K562 (cell line): ENCODE results near the gene NAIF1. TPM values are rescaled to one million over a fixed set of nuclear protein-coding genes. Genes with fewer than 3 reads are reported as not detected.

Experiments
- FUS ChIP-seq: fragments of 200-400 bp; formaldehyde crosslinking; optimal IDR thresholded peaks from 2 replicates; pipeline ENCODE3; 2017; ENCODE audit warnings: low read depth, low read length
- HINFP ChIP-seq: fragments of 450-650 bp; conservative IDR thresholded peaks from 2 replicates; pipeline ENCODE4 v1.6.1; 2016; ENCODE audit warnings: missing genetic modification characterization, low read depth, mild to moderate bottlenecking, control low read depth, missing compliant biosample characterization
- HNRNPUL1 ChIP-seq: fragments of 200-400 bp; formaldehyde crosslinking; IDR thresholded peaks from 2 replicates; pipeline ENCODE4 v1.6.1; 2017; ENCODE audit warnings: low read length
- NBN ChIP-seq: fragments of 450-650 bp; IDR thresholded peaks from 2 replicates; pipeline ENCODE4 v1.6.1; 2016; ENCODE audit warnings: low read depth, mild to moderate bottlenecking
- NUFIP1 ChIP-seq: fragments of 450-650 bp; IDR thresholded peaks from 2 replicates; pipeline ENCODE4 v1.6.1; 2018; ENCODE audit not compliant: partially characterized antibody
- SETDB1 ChIP-seq: IDR thresholded peaks from one replicate; pipeline ENCODE4 v1.6.1; 2012; ENCODE audit warnings: low read length, control low read depth, inconsistent platforms
- SRSF3 ChIP-seq: fragments of 200-400 bp; formaldehyde crosslinking; IDR thresholded peaks from 2 replicates; pipeline ENCODE4 v1.6.1; 2016; ENCODE audit warnings: mild to moderate bottlenecking, low read length, moderate library complexity; ENCODE audit not compliant: insufficient read depth
- ZNF140 ChIP-seq: fragments of 250-450 bp; sonication (Bioruptor Pico); IDR thresholded peaks from 2 replicates; pipeline ENCODE4 v1.8.0; 2021; ENCODE audit warnings: moderate library complexity, mild to moderate bottlenecking, inconsistent platforms
- ZNF3 ChIP-seq: fragments of 250-450 bp; sonication (Bioruptor Pico); IDR thresholded peaks from 2 replicates; pipeline ENCODE4 v1.5.0; 2021; ENCODE audit warnings: mild to moderate bottlenecking, moderate library complexity
- polyA plus RNA-seq, 8 experiments: library from polyadenylated mRNA; depleted of rRNA in 4 of 8; stranded (reverse) in 5 of 8; unstranded in 3 of 8; fragments of >200 nt; fragmentation: Nextera tagmentation in 2 of 8; fragmentation: Illumina TruSeq in 1 of 8; extraction: Ambion mirVana in 2 of 8; extraction: Trizol in 1 of 8; gene quantifications; 2 replicates each; pipeline versions ENCODE4 v1.2.1 to v1.2.3, GENCODE V29; 2011 to 2014; ENCODE audit warnings: inconsistent platforms in 1 of 8, missing spikeins in 1 of 8
- total RNA-seq, 7 experiments: library from RNA; depleted of rRNA in 6 of 7; stranded (reverse); fragments of >200 nt in 6 of 7; fragmentation: Illumina TruSeq in 2 of 7; extraction: Trizol in 2 of 7; gene quantifications; 2 replicates each; pipeline versions ENCODE4 v1.2.1 to v1.2.3, GENCODE V29; 2011 to 2021; ENCODE audit warnings: low replicate concordance in 1 of 7
- TF ChIP-seq, protein P1 (sequence below): fragments of 250-450 bp; sonication (Bioruptor Pico); IDR thresholded peaks from 2 replicates; pipeline ENCODE4 v1.8.0; 2021; ENCODE audit warnings: moderate library complexity, mild to moderate bottlenecking, inconsistent platforms
- TF ChIP-seq, protein P2 (sequence below): fragments of 450-650 bp; IDR thresholded peaks from 2 replicates; pipeline ENCODE4 v1.6.1; 2017; ENCODE audit warnings: mild to moderate bottlenecking, moderate library complexity
- TF ChIP-seq, protein P3 (sequence below): sonication (generic); formaldehyde crosslinking; IDR thresholded peaks from 2 replicates; pipeline ENCODE4 v1.8.1; 2023; ENCODE audit warnings: missing genetic modification reagents, mild to moderate bottlenecking, borderline replicate concordance
- TF ChIP-seq, protein P4 (sequence below): fragments of 200-800 bp; sonication (Bioruptor generic); IDR thresholded peaks from 2 replicates; pipeline ENCODE4 v1.6.1; 2016; ENCODE audit warnings: missing genetic modification characterization, missing compliant biosample characterization

The NAIF1 gene
- total and polyA plus RNA-seq, 9 of the 15 experiments (the other 6 are each of a cell fraction or from before 2014, with no cell fraction given): 4.8 to 26.6 (median 17.2) TPM

DNA sequence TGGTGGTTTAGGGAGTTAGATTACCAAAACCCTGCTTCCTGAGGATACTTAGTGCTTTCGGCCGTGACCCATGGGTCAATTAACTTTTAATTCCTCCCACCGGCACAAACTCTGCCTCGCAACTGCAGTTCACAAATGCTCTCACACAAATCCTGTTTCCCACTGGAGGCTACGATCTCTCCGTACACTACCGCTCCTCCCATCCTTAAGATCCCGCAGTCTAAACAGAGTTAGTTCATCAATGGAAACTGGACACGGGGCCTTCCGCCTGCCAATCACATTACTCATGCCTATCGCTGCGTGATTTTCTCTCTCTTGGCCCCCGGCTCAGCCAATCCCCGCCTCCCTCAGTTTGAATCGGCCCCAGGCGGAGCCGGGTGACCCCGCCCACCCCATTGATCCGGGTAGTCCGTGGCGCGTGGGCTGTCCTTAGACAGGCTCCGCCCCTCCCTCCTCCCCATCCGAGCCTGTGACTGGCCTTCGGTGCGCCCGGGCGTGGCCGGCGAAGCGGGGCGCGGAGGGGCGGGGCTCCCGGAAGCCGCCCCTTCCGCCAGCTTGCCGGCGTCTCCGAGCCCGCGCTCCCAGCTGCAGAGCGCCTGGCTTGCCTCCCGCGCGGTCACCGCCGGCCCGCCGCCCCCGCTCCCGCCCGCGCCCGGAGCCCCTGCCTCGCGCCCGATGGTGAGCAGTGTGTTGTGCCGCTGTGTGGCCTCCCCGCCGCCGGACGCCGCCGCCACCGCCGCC lies 695 bp upstream of the NAIF1 start, which contains the start of gene SLC25A25 (continued):
- TF ChIP-seq SRSF3 (no peak), NBN (no peak; the same call in 1 of the 2 replicates), HINFP (tag) (no peak), HNRNPUL1 (no peak), NUFIP1 (no peak), SETDB1 (no peak), ZNF3 (CRISPR knock-in tag) (no peak), ZNF140 (CRISPR knock-in tag) (no peak), FUS (no peak)
- TF ChIP-seq, protein P1, sequence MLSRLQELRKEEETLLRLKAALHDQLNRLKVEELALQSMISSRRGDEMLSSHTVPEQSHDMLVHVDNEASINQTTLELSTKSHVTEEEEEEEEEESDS (CRISPR knock-in tag): no peak
- TF ChIP-seq, protein P2, sequence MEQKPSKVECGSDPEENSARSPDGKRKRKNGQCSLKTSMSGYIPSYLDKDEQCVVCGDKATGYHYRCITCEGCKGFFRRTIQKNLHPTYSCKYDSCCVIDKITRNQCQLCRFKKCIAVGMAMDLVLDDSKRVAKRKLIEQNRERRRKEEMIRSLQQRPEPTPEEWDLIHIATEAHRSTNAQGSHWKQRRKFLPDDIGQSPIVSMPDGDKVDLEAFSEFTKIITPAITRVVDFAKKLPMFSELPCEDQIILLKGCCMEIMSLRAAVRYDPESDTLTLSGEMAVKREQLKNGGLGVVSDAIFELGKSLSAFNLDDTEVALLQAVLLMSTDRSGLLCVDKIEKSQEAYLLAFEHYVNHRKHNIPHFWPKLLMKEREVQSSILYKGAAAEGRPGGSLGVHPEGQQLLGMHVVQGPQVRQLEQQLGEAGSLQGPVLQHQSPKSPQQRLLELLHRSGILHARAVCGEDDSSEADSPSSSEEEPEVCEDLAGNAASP: no peak
- TF ChIP-seq, protein P3, sequence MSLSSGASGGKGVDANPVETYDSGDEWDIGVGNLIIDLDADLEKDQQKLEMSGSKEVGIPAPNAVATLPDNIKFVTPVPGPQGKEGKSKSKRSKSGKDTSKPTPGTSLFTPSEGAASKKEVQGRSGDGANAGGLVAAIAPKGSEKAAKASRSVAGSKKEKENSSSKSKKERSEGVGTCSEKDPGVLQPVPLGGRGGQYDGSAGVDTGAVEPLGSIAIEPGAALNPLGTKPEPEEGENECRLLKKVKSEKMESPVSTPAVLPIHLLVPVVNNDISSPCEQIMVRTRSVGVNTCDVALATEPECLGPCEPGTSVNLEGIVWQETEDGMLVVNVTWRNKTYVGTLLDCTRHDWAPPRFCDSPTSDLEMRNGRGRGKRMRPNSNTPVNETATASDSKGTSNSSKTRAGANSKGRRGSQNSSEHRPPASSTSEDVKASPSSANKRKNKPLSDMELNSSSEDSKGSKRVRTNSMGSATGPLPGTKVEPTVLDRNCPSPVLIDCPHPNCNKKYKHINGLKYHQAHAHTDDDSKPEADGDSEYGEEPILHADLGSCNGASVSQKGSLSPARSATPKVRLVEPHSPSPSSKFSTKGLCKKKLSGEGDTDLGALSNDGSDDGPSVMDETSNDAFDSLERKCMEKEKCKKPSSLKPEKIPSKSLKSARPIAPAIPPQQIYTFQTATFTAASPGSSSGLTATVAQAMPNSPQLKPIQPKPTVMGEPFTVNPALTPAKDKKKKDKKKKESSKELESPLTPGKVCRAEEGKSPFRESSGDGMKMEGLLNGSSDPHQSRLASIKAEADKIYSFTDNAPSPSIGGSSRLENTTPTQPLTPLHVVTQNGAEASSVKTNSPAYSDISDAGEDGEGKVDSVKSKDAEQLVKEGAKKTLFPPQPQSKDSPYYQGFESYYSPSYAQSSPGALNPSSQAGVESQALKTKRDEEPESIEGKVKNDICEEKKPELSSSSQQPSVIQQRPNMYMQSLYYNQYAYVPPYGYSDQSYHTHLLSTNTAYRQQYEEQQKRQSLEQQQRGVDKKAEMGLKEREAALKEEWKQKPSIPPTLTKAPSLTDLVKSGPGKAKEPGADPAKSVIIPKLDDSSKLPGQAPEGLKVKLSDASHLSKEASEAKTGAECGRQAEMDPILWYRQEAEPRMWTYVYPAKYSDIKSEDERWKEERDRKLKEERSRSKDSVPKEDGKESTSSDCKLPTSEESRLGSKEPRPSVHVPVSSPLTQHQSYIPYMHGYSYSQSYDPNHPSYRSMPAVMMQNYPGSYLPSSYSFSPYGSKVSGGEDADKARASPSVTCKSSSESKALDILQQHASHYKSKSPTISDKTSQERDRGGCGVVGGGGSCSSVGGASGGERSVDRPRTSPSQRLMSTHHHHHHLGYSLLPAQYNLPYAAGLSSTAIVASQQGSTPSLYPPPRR (CRISPR knock-in tag): no peak
- TF ChIP-seq, protein P4, sequence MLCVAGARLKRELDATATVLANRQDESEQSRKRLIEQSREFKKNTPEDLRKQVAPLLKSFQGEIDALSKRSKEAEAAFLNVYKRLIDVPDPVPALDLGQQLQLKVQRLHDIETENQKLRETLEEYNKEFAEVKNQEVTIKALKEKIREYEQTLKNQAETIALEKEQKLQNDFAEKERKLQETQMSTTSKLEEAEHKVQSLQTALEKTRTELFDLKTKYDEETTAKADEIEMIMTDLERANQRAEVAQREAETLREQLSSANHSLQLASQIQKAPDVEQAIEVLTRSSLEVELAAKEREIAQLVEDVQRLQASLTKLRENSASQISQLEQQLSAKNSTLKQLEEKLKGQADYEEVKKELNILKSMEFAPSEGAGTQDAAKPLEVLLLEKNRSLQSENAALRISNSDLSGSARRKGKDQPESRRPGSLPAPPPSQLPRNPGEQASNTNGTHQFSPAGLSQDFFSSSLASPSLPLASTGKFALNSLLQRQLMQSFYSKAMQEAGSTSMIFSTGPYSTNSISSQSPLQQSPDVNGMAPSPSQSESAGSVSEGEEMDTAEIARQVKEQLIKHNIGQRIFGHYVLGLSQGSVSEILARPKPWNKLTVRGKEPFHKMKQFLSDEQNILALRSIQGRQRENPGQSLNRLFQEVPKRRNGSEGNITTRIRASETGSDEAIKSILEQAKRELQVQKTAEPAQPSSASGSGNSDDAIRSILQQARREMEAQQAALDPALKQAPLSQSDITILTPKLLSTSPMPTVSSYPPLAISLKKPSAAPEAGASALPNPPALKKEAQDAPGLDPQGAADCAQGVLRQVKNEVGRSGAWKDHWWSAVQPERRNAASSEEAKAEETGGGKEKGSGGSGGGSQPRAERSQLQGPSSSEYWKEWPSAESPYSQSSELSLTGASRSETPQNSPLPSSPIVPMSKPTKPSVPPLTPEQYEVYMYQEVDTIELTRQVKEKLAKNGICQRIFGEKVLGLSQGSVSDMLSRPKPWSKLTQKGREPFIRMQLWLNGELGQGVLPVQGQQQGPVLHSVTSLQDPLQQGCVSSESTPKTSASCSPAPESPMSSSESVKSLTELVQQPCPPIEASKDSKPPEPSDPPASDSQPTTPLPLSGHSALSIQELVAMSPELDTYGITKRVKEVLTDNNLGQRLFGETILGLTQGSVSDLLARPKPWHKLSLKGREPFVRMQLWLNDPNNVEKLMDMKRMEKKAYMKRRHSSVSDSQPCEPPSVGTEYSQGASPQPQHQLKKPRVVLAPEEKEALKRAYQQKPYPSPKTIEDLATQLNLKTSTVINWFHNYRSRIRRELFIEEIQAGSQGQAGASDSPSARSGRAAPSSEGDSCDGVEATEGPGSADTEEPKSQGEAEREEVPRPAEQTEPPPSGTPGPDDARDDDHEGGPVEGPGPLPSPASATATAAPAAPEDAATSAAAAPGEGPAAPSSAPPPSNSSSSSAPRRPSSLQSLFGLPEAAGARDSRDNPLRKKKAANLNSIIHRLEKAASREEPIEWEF: no peak; the same call in 1 of the 2 replicates
